IMR-90 (cell line): ENCODE data around the gene METAP2.

Source experiments
- CTCF ChIP-seq: conservative IDR thresholded peaks from 2 replicates; pipeline ENCODE4 v1.5.1; 2012; ENCODE audit warnings: mild to moderate bottlenecking, low read depth, low read length, improper control_type of control experiment
- FOS ChIP-seq: fragments of 150-350 bp; IDR thresholded peaks from 2 replicates; pipeline ENCODE4 v1.6.1; 2016; ENCODE audit warnings: low read depth, low read length
- MAFK ChIP-seq: IDR thresholded peaks from 2 replicates; pipeline ENCODE4 v1.6.1; 2012; ENCODE audit warnings: low read depth, low read length, improper control_type of control experiment
- MAZ ChIP-seq: IDR thresholded peaks from 2 replicates; pipeline ENCODE4 v1.6.1; 2012; ENCODE audit warnings: low read depth, mild to moderate bottlenecking, low read length, improper control_type of control experiment, moderate library complexity, borderline replicate concordance
- POLR2A ChIP-seq: IDR thresholded peaks from 2 replicates; pipeline ENCODE4 v1.6.1; 2012; ENCODE audit warnings: mild to moderate bottlenecking, low read depth, low read length
- RAD21 ChIP-seq: IDR thresholded peaks from 2 replicates; pipeline ENCODE4 v1.6.1; 2012; ENCODE audit warnings: low read length, improper control_type of control experiment
- SMC3 ChIP-seq: fragments of 150-350 bp; IDR thresholded peaks from 2 replicates; pipeline ENCODE4 v1.6.1; 2016; ENCODE audit warnings: low read depth, mild to moderate bottlenecking, antibody characterized with exemption, low read length, moderate library complexity
- USF2 ChIP-seq: fragments of 150-350 bp; IDR thresholded peaks from 2 replicates; pipeline ENCODE4 v1.6.1; 2017; ENCODE audit warnings: mild to moderate bottlenecking, antibody characterized with exemption, low read length, low read depth

- no peak for TF ChIP-seq CTCF
- TF ChIP-seq POLR2A: no peak
- no peak for TF ChIP-seq RAD21
- TF ChIP-seq FOS: no peak
- no peak for TF ChIP-seq MAFK
- TF ChIP-seq SMC3: no peak
- no peak for TF ChIP-seq USF2
- TF ChIP-seq MAZ: no peak
Measured at GRCh38 chr12:95516757-95517156, 42.8 kb downstream of the METAP2 start.
